Endodermal cell (in vitro differentiated cells): Measurements from ENCODE around the gene ZNF500. TPM values are rescaled to one million over a fixed set of nuclear protein-coding genes. Genes with fewer than 3 reads are reported as not detected.

Source experiments
- DNase-seq: peaks from one replicate; pipeline ENCODE4 v3.0.0-alpha.2; 2017
- H3K27ac ChIP-seq: 2 replicates; pipeline ENCODE4 v1.5.1; 2013; ENCODE audit warnings: mild to moderate bottlenecking, low read depth, low read length, moderate library complexity
- H3K27me3 ChIP-seq: 2 replicates; pipeline ENCODE4 v1.6.1; 2013; ENCODE audit warnings: mild to moderate bottlenecking, low read length, moderate library complexity; ENCODE audit not compliant: insufficient read depth, control insufficient read depth, poor library complexity, severe bottlenecking
- H3K36me3 ChIP-seq: 2 replicates; pipeline ENCODE4 v1.7.0; 2013; ENCODE audit warnings: mild to moderate bottlenecking, low read length, moderate library complexity; ENCODE audit not compliant: control insufficient read depth, insufficient read depth
- H3K4me1 ChIP-seq: one replicate; pipeline ENCODE4 v1.7.0; 2013; ENCODE audit warnings: low read length; ENCODE audit not compliant: control insufficient read depth, insufficient read depth
- H3K4me3 ChIP-seq: 2 replicates; pipeline ENCODE4 v1.5.1; 2013; ENCODE audit warnings: mild to moderate bottlenecking, low read length, moderate library complexity
- H3K9ac ChIP-seq: 2 replicates; pipeline ENCODE4 v1.6.1; 2013; ENCODE audit warnings: mild to moderate bottlenecking, low read length, moderate library complexity; ENCODE audit not compliant: poor library complexity, severe bottlenecking; ENCODE audit errors: extremely low read depth
- H3K9me3 ChIP-seq: 2 replicates; pipeline ENCODE4 v1.6.1; 2013; ENCODE audit warnings: mild to moderate bottlenecking, low read length, moderate library complexity; ENCODE audit not compliant: control insufficient read depth
- H3K27ac Mint-ChIP-seq: 2 replicates; pipeline ENCODE4 v1.8.0; 2020; ENCODE audit warnings: mixed read lengths
- H3K27me3 Mint-ChIP-seq: 2 replicates; pipeline ENCODE4 v1.8.0; 2021; ENCODE audit warnings: mild to moderate bottlenecking, mixed read lengths; ENCODE audit not compliant: insufficient read depth
- H3K36me3 Mint-ChIP-seq: 2 replicates; pipeline ENCODE4 v1.8.0; 2020; ENCODE audit warnings: low read depth, mixed read lengths
- H3K4me1 Mint-ChIP-seq: 2 replicates; pipeline ENCODE4 v1.8.0; 2020; ENCODE audit warnings: mixed read lengths
- H3K4me3 Mint-ChIP-seq: 2 replicates; pipeline ENCODE4 v1.8.0; 2020; ENCODE audit warnings: mild to moderate bottlenecking, moderate library complexity, mixed read lengths
- H3K9me3 Mint-ChIP-seq: 2 replicates; pipeline ENCODE4 v1.8.0; 2020; ENCODE audit warnings: mild to moderate bottlenecking, mixed read lengths
- WGBS, 2 experiments: methylation state at CpG; one replicate each; pipeline versions ENCODE4 v1.1.5 to v1.1.7; 2013; ENCODE audit warnings: missing lambda C conversion rate in 2 of 2, mixed read lengths in 1 of 2; ENCODE audit not compliant: insufficient coverage in 1 of 2, insufficient read length in 1 of 2; 5-methylcytosine and 5-hydroxymethylcytosine counted together
- total RNA-seq, 2 donors: library from RNA; stranded (reverse); fragmentation: NEBNext Ultra II Directional in 1 of 2; extraction: Animal tissue kit (Norgen Biotek cat#: 25700) in 1 of 2; gene quantifications; 2 replicates in 1 of 2; 3 replicates in 1 of 2; pipeline ENCODE4 v1.2.1, GENCODE V29; 2021
- TF ChIP-seq, protein P1 (sequence below): fragments of 200-600 bp; sonication (generic); conservative IDR thresholded peaks from 2 replicates; pipeline ENCODE4 v1.5.0; 2021; ENCODE audit warnings: antibody characterized with exemption, mild to moderate bottlenecking

ZNF500 gene
- total RNA-seq, 2 donors from 2014 or later, result 17.2 to 21.6 TPM

- Histone ChIP-seq H3K4me3 (no peak overlapping the region), H3K9ac (no peak overlapping the region), H3K27me3 (no peaks in the 10 kb centered on the region), H3K4me1 (peaks cover 3% of the 10 kb centered on the region), H3K9me3 (no peaks in the 10 kb centered on the region), H3K36me3 (no peaks in the 10 kb centered on the region), H3K27ac (no peak overlapping the region)
- H3K27ac Mint-ChIP-seq, result no peak overlapping the region
- no peaks in the 10 kb centered on the region for H3K36me3 Mint-ChIP-seq
- H3K9me3 Mint-ChIP-seq, result no peaks in the 10 kb centered on the region
- TF ChIP-seq, protein P1, sequence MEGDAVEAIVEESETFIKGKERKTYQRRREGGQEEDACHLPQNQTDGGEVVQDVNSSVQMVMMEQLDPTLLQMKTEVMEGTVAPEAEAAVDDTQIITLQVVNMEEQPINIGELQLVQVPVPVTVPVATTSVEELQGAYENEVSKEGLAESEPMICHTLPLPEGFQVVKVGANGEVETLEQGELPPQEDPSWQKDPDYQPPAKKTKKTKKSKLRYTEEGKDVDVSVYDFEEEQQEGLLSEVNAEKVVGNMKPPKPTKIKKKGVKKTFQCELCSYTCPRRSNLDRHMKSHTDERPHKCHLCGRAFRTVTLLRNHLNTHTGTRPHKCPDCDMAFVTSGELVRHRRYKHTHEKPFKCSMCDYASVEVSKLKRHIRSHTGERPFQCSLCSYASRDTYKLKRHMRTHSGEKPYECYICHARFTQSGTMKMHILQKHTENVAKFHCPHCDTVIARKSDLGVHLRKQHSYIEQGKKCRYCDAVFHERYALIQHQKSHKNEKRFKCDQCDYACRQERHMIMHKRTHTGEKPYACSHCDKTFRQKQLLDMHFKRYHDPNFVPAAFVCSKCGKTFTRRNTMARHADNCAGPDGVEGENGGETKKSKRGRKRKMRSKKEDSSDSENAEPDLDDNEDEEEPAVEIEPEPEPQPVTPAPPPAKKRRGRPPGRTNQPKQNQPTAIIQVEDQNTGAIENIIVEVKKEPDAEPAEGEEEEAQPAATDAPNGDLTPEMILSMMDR, result no peak
- peaks cover 16% of the 10 kb centered on the region for H3K4me1 Mint-ChIP-seq
- no peaks in the 10 kb centered on the region for H3K27me3 Mint-ChIP-seq
- no peak for DNase-seq
- no peak overlapping the region for H3K4me3 Mint-ChIP-seq
- 95 to 96% methylated on average over 4 to 5 of the region's 5 CpGs for WGBS, 2 experiments
Observed at GRCh38 chr16:4772351-4772750, 5.4 kb upstream of the ZNF500 start.

DNA sequence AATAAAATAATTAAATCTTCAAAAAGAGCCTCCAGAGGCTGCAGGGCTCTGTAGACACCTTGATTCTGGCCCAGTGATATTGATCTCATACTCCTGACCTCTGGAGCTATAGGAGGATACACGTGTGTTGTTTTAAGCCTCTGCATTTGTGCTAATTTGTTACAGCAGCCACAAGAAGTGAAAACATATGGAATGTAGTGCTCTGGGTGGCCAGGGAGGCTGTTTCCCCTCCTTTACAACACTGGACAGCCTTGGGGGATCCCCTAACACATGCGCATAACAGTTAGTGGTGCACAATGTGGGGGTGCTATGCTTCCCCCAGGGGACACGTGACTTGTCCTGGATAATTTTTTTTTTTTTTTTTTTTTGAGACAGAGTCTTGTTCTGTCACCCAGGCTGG lies 4.7 kb upstream of the ZNF500 start:
- WGBS, 2 experiments, result 80 to 100% methylated on average over 1 to 3 of the region's 3 CpGs
- peaks cover 3% of the 10 kb centered on the region for H3K4me1 ChIP-seq
- TF ChIP-seq, protein P1, result no peak
- Mint-ChIP-seq H3K27ac (no peak overlapping the region), H3K4me3 (no peak overlapping the region), H3K9me3 (no peaks in the 10 kb centered on the region), H3K4me1 (peaks cover 16% of the 10 kb centered on the region), H3K36me3 (no peaks in the 10 kb centered on the region), H3K27me3 (no peaks in the 10 kb centered on the region)
- H3K36me3 ChIP-seq, result no peaks in the 10 kb centered on the region
- no peak overlapping the region for H3K4me3 ChIP-seq
- no peaks in the 10 kb centered on the region for H3K27me3 ChIP-seq
- no peak overlapping the region for H3K27ac ChIP-seq
- H3K9me3 ChIP-seq, result no peaks in the 10 kb centered on the region
- H3K9ac ChIP-seq, result no peak overlapping the region
- DNase-seq, result no peak

DNA sequence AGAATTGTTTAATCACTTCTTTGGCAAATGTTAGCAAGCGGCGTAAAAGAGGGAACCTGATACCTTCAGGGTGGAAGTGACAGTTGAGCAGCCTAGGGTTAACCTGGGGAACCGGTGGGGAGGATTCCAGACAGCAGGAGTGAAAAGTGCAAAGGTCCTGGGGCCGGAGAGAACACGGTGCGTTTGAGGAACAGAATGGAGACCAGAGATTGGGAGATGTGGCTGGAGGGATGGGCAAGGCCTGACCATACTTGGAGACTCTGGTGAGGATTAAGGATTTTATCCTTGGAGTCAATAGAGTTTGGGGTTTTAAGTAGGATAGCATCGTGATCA lies 2.3 kb upstream of the ZNF500 start:
- H3K4me1 ChIP-seq, result no peaks in the 10 kb centered on the region
- TF ChIP-seq, protein P1, result no peak
- H3K4me3 ChIP-seq, result peak overlapping the region; percentile 73
- Mint-ChIP-seq H3K27me3 (no peaks in the 10 kb centered on the region), H3K9me3 (no peaks in the 10 kb centered on the region), H3K36me3 (peaks cover 8% of the 10 kb centered on the region), H3K27ac (peak overlapping the region; percentile 57), H3K4me3 (peak overlapping the region; percentile 76), H3K4me1 (peaks cover 21% of the 10 kb centered on the region)
- H3K9ac ChIP-seq, result no peak overlapping the region
- DNase-seq, result no peak
- WGBS, 2 experiments, result 88 to 91% methylated on average over 7 of the region's 7 CpGs
- H3K27ac ChIP-seq, result no peak overlapping the region
- H3K36me3 ChIP-seq, result peaks cover 7% of the 10 kb centered on the region
- H3K27me3 ChIP-seq, result no peaks in the 10 kb centered on the region
- no peaks in the 10 kb centered on the region for H3K9me3 ChIP-seq
